AG04450 (cell line): Measurements from ENCODE around the gene DDR1. TPM values are rescaled to one million over a fixed set of nuclear protein-coding genes. Genes with fewer than 3 reads are reported as not detected.

Experiments used
- CTCF ChIA-PET: fragments of 300-600, 350-600 bp; formaldehyde crosslinking; extraction: SDS; loops from one replicate; lab custom pipeline; 2022; ENCODE audit warnings: antibody characterized with exemption, inconsistent platforms; lab: Charles Lee
- POLR2A ChIA-PET: fragments of 350-600 bp; formaldehyde crosslinking; extraction: SDS; loops from one replicate; lab custom pipeline; 2021; ENCODE audit warnings: antibody characterized with exemption, inconsistent platforms; lab: Yijun Ruan, JAX
- DNase-seq: peaks from one replicate; pipeline ENCODE4 v3.0.0-alpha.2; 2011; ENCODE audit warnings: low read depth, low spot score
- H3K27ac ChIP-seq: one replicate; pipeline ENCODE4 v1.5.1; 2012; ENCODE audit warnings: low read depth, low read length, control low read depth
- H3K27me3 ChIP-seq: one replicate; pipeline ENCODE4 v1.6.0; 2012; ENCODE audit warnings: low read length; ENCODE audit not compliant: control insufficient read depth, insufficient read depth
- H3K4me3 ChIP-seq: 2 replicates; pipeline ENCODE4 v1.5.1; 2011; ENCODE audit warnings: mild to moderate bottlenecking, low read depth, low read length, control low read depth
- H3K9me3 ChIP-seq: 2 replicates; pipeline ENCODE4 v1.5.1; 2012; ENCODE audit warnings: low read length; ENCODE audit not compliant: control insufficient read depth, insufficient read depth
- CTCF ChIP-seq: IDR thresholded peaks from 2 replicates; pipeline ENCODE4 v1.5.1; 2011; ENCODE audit warnings: low read depth, low read length, control low read depth, inconsistent platforms
- polyA plus RNA-seq: library from polyadenylated mRNA; depleted of rRNA; stranded (reverse); fragments of >200 nt; gene quantifications from 2 replicates; pipeline ENCODE4 v1.2.3, GENCODE V29; 2011

DDR1 gene
- polyA plus RNA-seq, 1 experiment, result 9.9 TPM

DNA sequence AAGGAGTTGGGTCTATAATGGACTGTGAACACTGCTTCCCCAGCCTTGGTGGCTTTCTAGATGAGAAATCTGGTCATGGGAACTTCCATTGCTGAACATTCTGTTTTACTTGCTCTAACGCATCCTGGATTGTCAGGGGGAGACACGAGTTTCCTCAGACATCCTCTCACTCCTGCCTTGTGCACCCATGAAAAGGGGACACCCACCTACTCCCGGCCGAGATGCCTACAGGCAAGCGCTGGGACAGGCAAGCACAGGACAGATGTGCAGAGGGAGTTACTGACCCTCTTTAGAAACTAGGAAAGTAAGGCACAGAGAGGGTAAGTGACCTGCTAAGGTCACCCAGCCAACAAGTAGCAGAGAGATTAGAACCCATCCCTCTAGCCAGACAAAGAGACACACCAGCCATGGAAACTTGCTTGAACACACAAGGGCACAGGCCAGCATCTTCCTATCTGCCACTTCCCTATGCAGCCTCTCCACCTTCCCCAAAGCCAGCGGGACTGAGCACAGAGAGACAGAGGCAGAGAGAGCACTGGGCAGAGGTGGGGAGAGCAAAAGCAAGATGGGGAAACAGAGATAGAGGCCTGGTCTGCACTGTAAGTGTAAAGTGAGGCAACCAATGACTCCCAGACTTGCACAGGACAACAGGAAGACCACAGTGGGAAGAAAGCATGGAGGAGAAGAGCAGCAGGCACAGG is 48.5 kb downstream of the DDR1 start:
- Histone ChIP-seq H3K27ac (no peak overlapping the region), H3K9me3 (peaks cover 5% of the 10 kb centered on the region), H3K27me3 (peaks cover 25% of the 10 kb centered on the region), H3K4me3 (no peak overlapping the region)
- ChIA-PET CTCF (no interaction called here), POLR2A (no interaction called here)
- DNase-seq, result no peak
- no peak for TF ChIP-seq CTCF

- TF ChIP-seq CTCF, result no peak
- Histone ChIP-seq H3K9me3 (no peaks in the 10 kb centered on the region), H3K27me3 (peaks cover 42% of the 10 kb centered on the region), H3K4me3 (no peak overlapping the region), H3K27ac (no peak overlapping the region)
- ChIA-PET POLR2A (no interaction called here), CTCF (interaction anchor here (0.9 kb wide), 1 partner anchor 8 kb away, joined by 3 read pairs; no protein-coding TSS in a partner anchor)
- DNase-seq, result no peak
These were observed 50.7 kb downstream of the DDR1 start for GRCh38 chr6:30935018-30935417.

GRCh38 chr6:30937265-30937664 is 52.9 kb downstream of the DDR1 start:
- Histone ChIP-seq H3K27me3 (peaks cover 41% of the 10 kb centered on the region), H3K27ac (no peak overlapping the region), H3K9me3 (no peaks in the 10 kb centered on the region), H3K4me3 (no peak overlapping the region)
- DNase-seq, result no peak
- TF ChIP-seq CTCF, result no peak
- ChIA-PET POLR2A (no interaction called here), CTCF (no interaction called here)

DNA sequence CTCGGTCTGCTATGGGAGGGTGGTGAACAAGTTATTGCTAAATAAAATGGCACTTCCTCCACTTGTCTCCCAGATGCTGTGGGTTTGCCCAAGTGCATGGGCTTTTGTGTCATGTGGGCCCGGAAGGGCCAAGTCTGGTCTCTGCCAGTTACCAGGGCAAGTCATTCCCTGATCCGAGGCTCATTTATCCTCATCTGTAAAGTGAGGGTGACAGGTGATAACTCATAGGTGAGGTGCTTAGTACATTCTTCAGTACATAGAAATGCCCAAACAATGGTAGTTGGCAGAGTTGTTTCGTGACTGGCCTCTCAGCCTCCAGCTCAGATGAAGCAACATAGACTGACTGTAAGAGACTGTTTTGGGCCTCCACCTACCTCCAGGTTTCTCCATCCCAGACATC is 54.4 kb downstream of the DDR1 start:
- POLR2A ChIA-PET, result no interaction called here
- Histone ChIP-seq H3K27ac (no peak overlapping the region), H3K4me3 (no peak overlapping the region), H3K9me3 (no peaks in the 10 kb centered on the region), H3K27me3 (peaks cover 47% of the 10 kb centered on the region)
- DNase-seq, result no peak
- no peak for TF ChIP-seq CTCF
- CTCF ChIA-PET, result no interaction called here

DNA sequence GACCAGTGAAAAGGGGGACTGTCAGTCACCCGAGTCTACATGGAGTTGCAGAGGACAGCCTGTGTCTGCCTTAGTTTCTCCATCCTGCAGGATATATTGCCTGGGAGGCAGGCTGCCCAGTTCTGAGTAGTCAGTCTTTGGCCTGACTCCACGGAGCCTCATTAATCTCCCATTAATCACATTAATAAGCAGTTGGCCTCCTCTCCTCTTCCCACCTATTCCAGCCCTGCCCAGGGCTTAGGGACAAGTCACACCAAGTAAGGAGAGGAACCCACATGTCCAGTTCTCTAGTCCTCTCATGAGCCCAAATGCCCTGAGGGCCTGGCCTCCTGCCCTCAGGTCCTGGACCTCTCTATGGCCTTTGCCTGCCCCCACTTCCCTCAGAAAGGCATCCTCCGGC is 55.2 kb downstream of the DDR1 start:
- no peak overlapping the region for H3K4me3 ChIP-seq
- DNase-seq, result no peak
- TF ChIP-seq CTCF, result no peak
- H3K27ac ChIP-seq, result no peak overlapping the region
- CTCF ChIA-PET, result interaction anchor here (1.5 kb wide), 1 partner anchor 140 kb away, joined by 5 read pairs; no protein-coding TSS in a partner anchor
- H3K27me3 ChIP-seq, result peaks cover 46% of the 10 kb centered on the region
- no peaks in the 10 kb centered on the region for H3K9me3 ChIP-seq
- POLR2A ChIA-PET, result no interaction called here
